SKM-1 treated with dmso at 0.1 percent for 144 hours (cell line): Measurements from ENCODE around the gene EMILIN2.

Experiments used
- DNase-seq: peaks from one replicate; lab custom pipeline; 2025; ENCODE audit not compliant: unreplicated experiment; lab: John Stamatoyannopoulos, UW

EMILIN2 gene

DNA sequence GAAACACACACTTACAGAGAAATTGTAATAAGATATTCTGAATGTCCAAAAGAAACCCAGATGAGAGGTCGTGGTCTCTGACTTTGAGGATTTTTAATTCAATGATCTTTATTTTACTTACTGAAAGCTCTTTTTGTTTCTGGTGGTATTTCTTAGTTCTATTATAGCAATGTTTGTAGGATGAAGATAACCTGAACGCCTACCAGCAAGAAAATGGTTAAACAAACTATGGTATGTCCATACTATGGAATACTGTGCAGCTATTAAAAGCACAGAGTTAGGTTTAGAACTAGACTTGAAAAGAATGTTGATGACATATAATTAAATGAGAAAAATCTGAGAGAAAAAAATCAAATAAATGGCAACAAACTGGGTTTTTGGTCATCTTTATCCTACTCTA is 105.8 kb downstream of the EMILIN2 start:
- DNase-seq: no peak

DNA sequence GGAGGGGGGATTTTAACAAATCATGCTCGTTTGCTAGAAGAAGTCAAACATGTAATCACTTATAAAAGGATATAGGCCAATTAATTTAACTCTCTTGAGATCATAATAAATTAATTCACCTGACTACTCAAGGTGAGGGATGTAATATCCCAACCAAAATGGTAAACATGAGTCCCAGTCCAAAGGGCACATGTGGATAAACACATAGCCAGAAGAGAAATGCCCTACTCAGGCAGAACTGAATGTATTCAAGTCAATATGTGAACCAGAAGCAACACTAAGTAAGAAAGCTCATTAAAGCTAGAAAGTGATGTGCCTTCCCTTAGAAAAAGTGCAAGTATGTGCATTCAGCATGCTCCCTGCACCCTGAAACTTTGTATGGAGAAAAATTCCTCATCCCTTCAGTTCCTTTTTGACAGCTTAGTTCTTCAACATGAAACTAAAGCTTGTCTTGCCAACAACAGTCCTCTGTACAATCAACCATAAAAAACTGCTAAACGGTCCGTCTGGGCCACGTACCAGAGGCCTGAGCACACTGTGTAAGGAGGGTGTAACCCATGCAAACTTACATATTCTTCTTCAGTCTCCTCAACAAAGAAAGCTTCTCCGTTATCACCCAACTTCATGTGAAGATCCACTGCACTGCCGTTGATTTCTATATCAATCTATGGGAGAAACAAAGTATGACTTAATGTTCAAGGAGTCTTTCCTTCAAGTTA is 107.3 kb downstream of the EMILIN2 start:
- no peak for DNase-seq

DNA sequence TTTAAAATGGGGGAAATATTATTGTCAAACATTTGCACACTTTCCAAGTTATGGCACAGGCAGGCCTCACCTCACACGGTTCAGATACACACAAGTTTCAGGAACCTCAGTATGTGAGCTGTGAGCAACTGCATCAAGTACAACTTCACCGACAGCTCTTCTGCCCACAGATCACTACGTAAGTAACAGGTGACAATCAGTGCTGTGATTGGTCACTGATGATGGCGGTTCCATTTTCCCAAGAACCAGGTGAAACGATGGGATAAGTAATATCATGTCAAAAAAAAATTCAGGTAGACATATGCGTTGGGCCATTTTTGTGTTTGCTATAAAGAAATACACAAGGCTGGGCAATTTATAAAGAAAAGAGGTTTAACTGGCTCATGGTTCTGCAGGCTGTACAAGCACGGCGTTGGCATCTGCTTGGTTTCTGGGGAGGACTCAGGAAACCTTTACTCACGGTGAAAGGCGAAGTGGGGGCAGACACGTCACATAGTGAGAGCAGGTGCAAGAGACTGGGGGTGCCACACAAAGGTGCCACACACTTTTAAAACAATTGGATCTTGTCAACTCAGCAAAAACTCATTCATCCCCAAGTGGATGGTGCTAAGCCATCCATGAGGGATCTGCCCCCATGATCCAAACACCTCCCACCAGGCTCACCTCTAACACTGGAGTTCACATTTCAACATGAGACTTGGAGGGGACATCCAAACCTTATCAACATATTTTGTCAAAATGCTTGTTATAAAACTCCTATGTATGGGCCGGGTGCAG is 108.3 kb downstream of the EMILIN2 start:
- no peak for DNase-seq

GRCh38 chr18:2956056-2956455 is 109.2 kb downstream of the EMILIN2 start:
- DNase-seq: no peak

- peak; percentile 65 for DNase-seq
Measured at GRCh38 chr18:2958819-2959298, 112.1 kb downstream of the EMILIN2 start.

DNA sequence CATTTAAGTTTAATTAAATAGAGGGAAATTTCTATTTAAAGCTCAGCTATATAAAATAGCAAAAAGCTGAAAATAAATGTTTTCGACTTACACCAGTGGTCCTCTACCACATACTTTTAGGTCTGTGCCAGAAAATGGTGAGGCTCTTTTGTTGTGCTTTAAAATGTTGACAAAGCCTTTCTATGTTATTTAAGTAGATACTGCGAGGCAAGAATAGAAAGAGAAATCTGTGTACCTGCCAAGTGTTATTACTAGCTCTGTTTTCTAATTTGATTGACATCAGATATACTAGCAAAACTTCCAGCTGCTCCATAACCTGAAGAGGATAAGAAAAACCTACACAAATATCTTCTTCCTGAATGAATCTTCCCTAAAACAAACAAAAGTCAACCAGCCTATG is 112.5 kb downstream of the EMILIN2 start:
- DNase-seq: no peak

DNA sequence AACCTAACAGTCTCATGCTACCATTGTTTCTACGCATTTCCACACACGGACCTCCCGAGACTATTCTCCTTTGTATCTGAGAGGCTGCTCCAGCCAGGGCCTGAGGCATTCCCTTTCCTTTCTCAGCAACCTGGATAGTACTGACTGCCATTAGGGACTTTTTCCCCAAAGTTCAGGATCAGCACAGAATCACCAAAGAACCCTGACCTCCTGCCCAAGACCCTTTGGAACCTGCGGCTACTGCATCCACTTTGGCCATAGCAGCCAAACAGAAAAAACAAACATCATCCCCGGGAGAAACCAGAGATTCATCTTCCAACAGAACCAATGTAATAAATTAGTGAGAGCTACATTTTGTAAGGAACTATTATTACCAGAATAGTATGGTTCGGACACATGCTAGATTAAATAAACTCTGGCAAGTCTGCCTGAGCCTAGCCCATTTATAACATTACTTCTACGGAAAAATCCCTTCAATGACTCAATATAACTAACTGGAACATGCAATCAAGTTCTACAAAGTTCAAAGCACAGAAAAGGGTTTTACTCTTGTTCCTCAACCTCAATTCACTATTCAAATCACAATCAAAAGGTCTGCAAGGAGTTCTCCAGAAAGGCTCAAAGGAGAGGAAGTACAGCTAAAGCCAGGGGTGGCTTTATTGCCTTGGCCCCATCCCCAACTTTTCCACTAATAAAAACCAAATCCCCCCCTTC is 114.3 kb downstream of the EMILIN2 start:
- no peak for DNase-seq

- DNase-seq: no peak
Measured at GRCh38 chr18:2961821-2962220, 115.0 kb downstream of the EMILIN2 start.

GRCh38 chr18:2963048-2963447 is 116.2 kb downstream of the EMILIN2 start:
- DNase-seq: no peak

- no peak for DNase-seq
Measured at GRCh38 chr18:2964361-2965010, 117.7 kb downstream of the EMILIN2 start.
